GM21529 (cell line): Measurements from ENCODE around the gene MLH1.
A peak's percentile ranks its signal among the peaks of the same experiment; 100 is the strongest.
"Not testable (repeated sequence)": the region's sequence is repeated elsewhere in the genome, so short reads cannot be mapped to it uniquely, and the experiment has no call there.

Experiments
- ATAC-seq: cut with Tn5 transposase; IDR thresholded peaks from one replicate; pipeline ENCODE4 v1.9.1; 2021; ENCODE audit not compliant: unreplicated experiment

MLH1 gene

GRCh38 chr3:36993326-36994283, at the start of gene MLH1:
Gene MLH1 (plus strand): TSS chr3:36993518. CDS start chr3:36993548, 30 bp downstream.
- ATAC-seq: peak; percentile 90

GRCh38 chr3:36943601-36944000, 49.7 kb upstream of the MLH1 start:
- ATAC-seq: no peak

- peak; percentile 56 for ATAC-seq
These were observed 49.2 kb upstream of the MLH1 start for GRCh38 chr3:36944012-36944640.

GRCh38 chr3:36944641-36945270, 48.6 kb upstream of the MLH1 start, which contains the start of gene TRANK1:
Gene TRANK1 (minus strand): TSS chr3:36945054. CDS start chr3:36944809, 245 bp downstream.
- ATAC-seq: peak; percentile 60

GRCh38 chr3:36945333-36945980, 47.9 kb upstream of the MLH1 start:
- no peak for ATAC-seq

GRCh38 chr3:36947814-36948213, 45.5 kb upstream of the MLH1 start:
- ATAC-seq: not testable (repeated sequence)

GRCh38 chr3:36954452-36955134, 38.7 kb upstream of the MLH1 start:
- no peak for ATAC-seq

- ATAC-seq: no peak
These were observed 37.2 kb upstream of the MLH1 start for GRCh38 chr3:36956155-36956554.

GRCh38 chr3:36957063-36957462, 36.3 kb upstream of the MLH1 start:
- no peak for ATAC-seq

GRCh38 chr3:36957862-36958686, 35.2 kb upstream of the MLH1 start:
- no peak for ATAC-seq

- ATAC-seq: no peak
These were observed 33.5 kb upstream of the MLH1 start for GRCh38 chr3:36959821-36960220.

- ATAC-seq: no peak
These were observed 32.8 kb upstream of the MLH1 start for GRCh38 chr3:36960502-36960901.

- ATAC-seq: not testable (repeated sequence)
These were observed 30.3 kb upstream of the MLH1 start for GRCh38 chr3:36963008-36963407.

GRCh38 chr3:36964331-36964730, 29.0 kb upstream of the MLH1 start:
- no peak for ATAC-seq

- no peak for ATAC-seq
These were observed 28.5 kb upstream of the MLH1 start for GRCh38 chr3:36964817-36965216.

- ATAC-seq: no peak
These were observed 27.9 kb upstream of the MLH1 start for GRCh38 chr3:36965440-36965839.

- ATAC-seq: no peak
These were observed 24.2 kb upstream of the MLH1 start for GRCh38 chr3:36969085-36969484.

- peak; percentile 99 for ATAC-seq
These were observed 23.5 kb upstream of the MLH1 start for GRCh38 chr3:36969540-36970432.

GRCh38 chr3:36972163-36972562, 21.2 kb upstream of the MLH1 start:
- ATAC-seq: no peak
